Activated CD8-positive, alpha-beta memory T cell treated with anti-CD3 and anti-CD28 coated beads, Interleukin-2, amount 50 U/mL, for 24 hours (primary cell): ENCODE measurements around the gene RALGPS2.
"Not testable (repeated sequence)": the region's sequence is repeated elsewhere in the genome, so short reads cannot be mapped to it uniquely, and the experiment has no call there.

Experiments used
- DNase-seq: peaks from one replicate; pipeline ENCODE4 v3.0.0-alpha.2; 2020; ENCODE audit errors: extremely low read depth

The RALGPS2 gene

DNA sequence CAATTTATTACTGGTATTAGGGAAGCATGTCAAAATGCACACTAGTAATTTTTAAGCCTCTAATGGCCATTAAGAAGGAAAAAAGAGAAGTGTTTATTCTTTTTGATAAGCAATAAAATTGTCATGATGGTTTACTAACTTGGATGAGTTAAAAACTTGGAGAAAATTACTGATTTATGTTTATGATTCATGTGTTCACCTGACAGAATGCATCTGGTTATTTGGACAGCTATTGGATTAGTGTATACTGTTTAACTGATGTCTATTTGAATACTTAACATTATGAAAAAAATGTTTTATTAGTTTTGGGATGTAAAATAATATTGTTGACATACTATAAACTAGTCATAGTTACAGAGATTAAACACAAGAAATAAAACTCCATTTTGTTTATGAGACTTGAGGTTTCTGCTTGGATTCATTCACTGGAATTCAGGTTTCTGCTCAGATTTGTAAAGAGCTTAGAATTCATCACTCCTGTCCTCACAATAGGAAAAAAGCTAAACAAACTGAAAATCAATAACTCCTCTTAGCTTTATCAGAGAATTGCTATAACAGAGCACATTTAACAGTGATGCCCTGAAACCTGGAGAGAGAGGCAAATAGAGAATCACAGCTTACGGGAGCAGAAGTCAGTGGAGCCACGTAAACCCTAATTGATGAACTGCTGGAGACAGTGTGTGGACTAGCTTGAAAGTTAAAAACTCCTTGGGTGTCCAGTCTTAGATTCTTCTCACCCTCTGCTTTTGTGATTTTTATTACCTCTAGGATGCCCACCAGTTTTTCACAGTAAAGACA is 56.7 kb downstream of the RALGPS2 start:
- no peak for DNase-seq

DNA sequence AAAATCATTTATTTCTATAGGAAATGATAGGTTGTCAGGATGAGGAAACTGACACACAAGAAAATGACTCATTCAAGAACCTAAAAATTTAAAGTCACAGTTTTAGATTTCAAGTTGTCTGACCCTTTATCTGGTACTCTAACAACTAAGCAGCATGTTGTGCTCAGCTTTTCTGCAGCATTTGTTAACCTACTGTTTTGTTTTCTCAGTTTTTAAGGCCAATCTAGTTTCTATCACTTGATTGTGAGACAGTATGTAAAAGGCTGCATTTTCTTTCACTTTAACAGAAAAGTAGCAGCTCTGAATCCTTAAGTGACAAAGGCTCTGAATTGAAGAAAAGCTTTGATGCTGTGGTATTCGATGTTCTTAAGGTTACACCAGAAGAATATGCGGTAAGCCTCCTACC is 59.1 kb downstream of the RALGPS2 start:
- DNase-seq: no peak

GRCh38 chr1:178792394-178792793 is 67.3 kb downstream of the RALGPS2 start:
- DNase-seq: no peak

- no peak for DNase-seq
Observed at GRCh38 chr1:178796013-178796412, 71.0 kb downstream of the RALGPS2 start.

GRCh38 chr1:178797590-178797989 is 72.5 kb downstream of the RALGPS2 start:
- DNase-seq: no peak

DNA sequence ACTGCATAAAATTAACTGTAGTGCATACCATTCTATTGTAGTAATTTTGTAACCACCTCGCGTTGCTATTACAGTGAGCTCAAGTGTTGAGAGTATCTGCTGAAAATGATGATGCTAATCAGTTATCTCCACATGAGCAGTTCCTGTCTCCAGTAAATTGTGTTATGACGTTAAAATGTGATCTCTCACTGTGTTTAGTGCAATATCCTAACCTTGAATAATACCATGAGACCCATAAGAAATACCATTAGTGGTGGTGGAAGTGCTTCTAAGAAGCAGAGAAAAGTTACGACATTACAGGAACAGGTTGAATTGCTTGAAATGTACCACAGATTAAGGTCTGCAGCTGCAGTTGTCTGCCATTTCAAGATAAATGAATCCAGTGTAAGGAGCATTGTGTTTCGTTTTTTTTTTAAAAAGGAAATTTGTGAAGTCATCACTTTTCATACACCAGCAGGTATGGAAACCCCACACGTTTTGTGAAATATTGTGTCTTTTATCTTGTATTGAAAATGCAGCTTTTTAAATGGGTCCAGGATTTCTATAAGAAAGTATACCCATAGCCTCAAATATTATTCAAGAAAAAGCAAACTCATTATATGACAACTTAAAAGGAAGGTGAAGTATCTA is 73.3 kb downstream of the RALGPS2 start:
- no peak for DNase-seq

DNA sequence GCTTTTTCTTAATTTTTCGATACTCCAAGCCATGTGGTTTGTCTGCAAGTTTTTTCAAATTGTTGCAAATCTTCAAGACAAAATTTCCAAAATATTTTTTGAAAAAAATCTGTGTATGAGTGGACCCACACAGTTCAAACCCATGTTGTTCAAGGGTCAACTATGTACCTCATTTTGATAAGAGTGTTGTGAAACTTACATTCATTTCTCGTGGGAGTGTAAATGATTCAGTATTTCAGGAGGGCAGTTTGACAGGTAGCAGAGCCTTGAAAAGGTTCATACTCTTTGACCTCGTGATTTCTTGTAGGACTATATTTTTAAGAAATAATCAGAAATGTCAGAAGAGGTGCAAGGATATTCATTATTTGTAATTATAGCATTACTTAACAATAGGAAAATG is 77.8 kb downstream of the RALGPS2 start:
- DNase-seq: no peak

DNA sequence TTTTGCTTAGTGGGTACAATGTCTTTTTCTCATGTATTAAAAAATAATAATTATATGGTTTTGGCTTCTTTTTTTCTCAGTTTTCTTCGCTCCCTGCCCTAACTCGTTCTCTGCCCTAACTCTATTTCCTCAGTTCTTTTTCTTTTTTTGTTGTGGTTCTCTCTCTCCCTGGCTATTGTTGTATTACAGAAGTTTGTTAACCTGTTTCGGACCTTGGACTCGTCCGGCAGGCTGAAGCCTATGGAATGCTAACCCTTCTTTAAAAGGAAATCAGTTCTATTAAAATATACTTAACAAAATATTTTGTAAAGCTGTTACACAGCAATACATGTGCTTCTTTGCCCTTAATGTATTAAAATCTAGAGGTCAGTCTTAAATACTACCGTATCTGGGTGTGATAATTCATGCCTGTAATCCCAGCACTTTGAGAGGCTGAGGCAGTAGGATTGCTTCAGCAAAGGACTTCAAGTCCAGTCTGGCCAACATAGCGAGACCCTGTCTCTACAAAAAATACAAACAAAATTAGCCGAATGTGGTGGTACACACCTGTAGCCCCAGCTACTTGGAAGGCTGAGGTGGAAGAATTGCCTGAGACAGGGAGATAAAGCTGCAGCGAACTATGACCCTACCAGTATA is 81.7 kb downstream of the RALGPS2 start:
- no peak for DNase-seq

DNA sequence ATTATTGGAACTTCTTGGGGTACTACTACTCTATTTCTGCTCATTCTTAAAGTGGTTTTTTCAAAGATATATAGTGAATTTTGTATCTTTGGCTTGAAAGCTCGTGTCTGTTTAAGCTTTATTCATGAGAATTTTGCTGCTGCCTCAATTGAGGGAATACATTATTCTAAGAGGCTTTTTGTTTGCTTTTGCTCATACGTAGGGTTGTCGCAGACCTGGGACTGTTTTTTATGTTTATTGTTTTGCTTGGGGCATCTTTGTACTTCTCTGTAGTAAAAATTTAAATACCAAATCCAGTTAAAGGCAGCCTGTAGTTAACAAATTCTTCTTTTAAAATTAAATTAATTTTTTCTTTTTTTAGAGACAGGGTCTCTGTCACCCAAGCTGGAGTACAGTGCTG is 83.5 kb downstream of the RALGPS2 start:
- DNase-seq: no peak

DNA sequence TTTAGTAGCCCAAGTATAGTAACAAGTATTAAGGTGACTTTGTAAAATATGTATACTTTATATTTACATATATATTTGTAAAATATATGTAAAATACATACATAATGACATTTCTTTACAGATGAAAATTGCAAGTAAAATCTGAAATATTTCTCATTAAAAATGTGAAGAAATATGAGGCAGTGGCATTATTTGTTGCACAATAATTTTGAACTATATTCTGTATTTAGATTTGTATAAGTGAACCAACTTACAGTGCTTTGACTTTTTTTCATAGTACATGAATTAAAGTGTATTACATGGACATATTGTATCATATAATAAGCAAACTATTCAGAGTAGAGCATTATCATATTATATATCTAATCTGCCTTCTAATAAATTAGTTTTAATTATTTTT is 85.5 kb downstream of the RALGPS2 start:
- no peak for DNase-seq

DNA sequence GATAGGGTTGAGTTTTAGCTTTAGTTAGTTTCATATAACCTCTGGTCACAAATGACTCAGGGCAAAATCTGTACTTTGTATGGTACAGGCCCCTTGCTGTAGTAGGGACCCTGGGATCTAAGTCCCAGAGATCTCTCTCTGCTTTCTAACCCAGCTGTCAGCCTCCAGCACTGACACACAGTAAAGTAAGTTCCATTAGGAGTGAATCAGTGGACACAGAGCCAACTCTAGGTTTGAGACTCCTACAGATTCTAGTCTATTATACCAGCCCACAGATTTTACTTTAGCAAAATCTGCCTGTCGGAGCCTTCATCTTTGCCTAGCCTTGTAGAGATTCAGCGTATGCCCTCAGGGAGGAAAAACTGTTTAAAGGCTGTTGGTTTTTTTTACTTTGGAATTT is 93.4 kb downstream of the RALGPS2 start:
- DNase-seq: no peak

GRCh38 chr1:178819123-178819522 is 94.1 kb downstream of the RALGPS2 start:
- DNase-seq: no peak

DNA sequence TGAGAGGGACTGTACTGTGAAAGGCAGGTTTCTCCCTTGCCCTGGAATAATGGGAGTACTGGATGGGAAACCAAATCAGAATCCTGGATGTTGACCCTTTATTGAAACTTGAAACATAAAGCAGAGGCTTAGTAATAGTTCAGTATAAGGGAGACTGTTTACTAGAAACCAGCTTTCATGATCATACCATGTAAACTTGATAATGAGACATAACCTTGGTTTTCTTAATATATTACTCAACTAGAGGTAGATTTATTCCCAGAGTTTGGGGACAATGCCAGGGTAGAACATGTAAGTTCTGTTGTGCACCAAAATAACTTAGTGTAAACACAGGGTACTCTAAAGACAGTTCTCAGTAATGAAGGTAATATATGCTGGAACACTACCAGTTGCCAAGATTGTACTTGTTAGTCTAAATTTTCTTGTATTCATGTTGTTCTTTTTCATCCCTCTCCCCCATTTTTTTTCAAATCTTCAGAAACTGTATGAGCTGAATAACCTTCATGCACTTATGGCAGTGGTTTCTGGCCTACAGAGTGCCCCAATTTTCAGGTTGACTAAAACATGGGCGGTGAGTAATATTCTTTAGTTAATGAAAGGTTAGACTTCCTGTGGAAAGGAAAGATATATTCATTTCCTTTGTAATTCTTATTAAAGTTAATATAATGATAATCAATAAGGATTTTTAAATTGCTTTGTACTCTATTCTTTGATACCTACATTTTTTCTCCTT is 96.3 kb downstream of the RALGPS2 start:
- DNase-seq: no peak

- DNase-seq: no peak
Observed at GRCh38 chr1:178825167-178825566, 100.1 kb downstream of the RALGPS2 start.

DNA sequence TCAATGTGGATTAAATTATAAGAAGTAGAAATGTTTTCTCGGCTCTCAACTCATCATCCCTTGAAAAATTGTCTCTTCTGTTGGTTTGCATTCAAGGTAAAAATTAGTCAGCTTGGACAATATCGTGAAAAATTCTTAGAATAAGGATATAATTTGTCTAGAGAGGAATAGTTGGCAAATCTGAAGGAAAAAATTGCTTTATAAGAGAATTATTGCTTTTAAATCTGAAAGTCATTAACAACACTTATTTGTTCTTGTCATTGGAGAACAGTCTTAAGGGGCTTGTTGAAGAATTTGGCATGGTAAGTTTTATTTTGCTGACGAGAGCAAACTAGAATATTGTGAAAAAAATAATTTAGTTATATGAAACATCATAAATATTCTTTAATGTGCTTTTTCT is 119.4 kb downstream of the RALGPS2 start:
- DNase-seq: no peak

GRCh38 chr1:178846306-178846705 is 121.3 kb downstream of the RALGPS2 start:
- DNase-seq: no peak

- no peak for DNase-seq
Observed at GRCh38 chr1:178847396-178847849, 122.4 kb downstream of the RALGPS2 start.

DNA sequence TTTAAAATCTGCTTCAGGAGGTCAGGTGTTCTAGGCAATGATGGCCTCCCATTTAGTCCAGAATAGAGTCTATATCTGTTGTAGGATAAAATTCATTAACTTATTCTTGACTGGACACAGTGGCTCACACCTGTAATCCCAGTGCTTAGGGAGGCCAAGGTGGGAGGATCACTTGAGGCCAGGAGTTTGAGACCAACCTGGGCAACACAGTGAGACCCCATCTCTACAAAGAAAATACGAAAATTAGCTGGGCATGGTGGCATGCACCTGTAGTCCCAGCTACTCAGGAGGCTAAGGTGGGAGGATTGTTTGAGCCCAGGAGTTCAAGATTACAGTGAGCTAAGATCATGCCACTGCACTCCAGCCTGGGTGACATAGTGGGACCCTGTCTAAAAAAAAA is 122.9 kb downstream of the RALGPS2 start:
- not testable (repeated sequence) for DNase-seq

DNA sequence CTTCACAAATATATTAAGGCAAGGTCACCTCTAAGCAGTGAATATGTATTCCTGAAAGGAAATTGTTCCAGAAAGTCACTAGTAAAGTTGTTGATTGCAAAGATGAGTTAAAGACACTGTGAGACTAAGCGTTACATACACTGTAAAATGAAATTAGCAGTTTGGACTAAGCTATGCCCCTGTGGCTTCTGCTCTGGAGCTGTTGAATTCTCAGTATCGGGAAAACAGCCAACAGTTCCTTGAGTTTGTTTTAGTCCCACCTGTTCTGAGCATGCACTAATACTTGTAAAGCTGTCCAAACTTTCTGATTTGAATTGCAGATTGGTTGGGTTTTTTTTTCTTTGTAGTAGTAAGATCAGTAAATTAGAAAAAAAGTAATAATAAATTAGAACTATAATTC is 124.9 kb downstream of the RALGPS2 start:
- DNase-seq: no peak

- no peak for DNase-seq
Observed at GRCh38 chr1:178857126-178857525, 132.1 kb downstream of the RALGPS2 start.

- no peak for DNase-seq
Observed at GRCh38 chr1:178862416-178862815, 137.4 kb downstream of the RALGPS2 start.

- no peak for DNase-seq
Observed at GRCh38 chr1:178862864-178863263, 137.8 kb downstream of the RALGPS2 start.
